ENCODE measurements around the gene GPA33.
A peak's percentile ranks its signal among the peaks of the same experiment; 100 is the strongest.

The GPA33 gene

DNA sequence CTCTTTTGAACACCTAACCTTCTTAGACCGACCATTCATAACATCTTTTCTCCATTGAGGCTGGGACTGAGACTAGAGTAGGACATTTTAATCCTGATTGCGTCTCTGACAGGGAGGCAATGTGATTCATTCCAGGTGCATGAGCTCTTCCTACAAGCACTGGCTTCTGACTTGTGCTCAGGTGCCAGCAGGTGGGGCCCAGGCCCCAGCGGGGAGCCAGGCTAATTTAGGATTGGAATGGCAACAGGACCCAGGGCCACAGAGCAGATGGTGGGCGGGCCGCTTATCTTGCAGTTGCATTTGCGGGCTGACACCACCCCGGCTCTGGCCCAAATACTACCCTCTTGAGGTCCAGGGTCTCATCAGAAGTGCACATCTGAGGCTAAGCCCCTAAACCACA lies 4.1 kb downstream of the GPA33 start:
- no peak for DNase-seq (ENCODE audit: low spot score)

DNA sequence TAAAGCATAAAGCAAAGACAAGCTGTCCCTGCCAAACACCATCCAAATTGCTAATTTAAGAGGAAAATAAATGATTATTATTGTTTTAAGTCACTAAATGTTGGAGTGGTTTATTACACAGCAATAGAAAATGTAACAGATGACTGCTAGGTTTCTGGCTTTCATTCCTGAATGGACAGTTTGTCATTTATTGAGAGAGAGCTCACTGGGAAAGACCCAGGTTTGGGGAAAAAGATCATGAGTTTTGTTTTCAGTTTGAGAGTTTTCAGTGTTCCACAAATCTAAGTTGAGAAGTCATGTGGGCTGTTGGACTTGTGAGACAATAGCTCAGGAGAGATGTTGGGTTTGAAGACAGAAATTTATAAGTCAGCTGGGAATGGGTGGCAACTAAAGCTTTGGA lies 5.4 kb downstream of the GPA33 start:
- DNase-seq (ENCODE audit: low spot score), result no peak

DNA sequence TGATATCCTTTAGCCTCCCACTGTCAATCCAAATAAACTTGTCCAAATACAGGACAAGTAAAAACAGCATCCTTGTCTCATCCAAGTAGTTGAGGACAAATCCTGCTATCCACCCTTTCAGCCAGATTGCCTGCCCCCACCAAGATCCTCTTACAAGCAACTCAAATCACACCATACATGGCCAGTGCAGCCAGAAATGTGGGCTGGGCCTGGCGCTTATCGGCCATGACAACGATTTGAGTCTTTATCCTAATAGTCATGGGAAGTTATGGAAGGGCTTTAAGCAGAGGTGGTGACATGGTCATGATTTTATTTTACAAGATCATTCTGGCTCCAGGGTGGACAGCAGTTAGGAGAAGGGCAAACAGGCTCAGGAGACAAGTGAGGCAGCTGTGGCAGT lies 6.3 kb downstream of the GPA33 start:
- no peak for DNase-seq (ENCODE audit: low spot score)

DNA sequence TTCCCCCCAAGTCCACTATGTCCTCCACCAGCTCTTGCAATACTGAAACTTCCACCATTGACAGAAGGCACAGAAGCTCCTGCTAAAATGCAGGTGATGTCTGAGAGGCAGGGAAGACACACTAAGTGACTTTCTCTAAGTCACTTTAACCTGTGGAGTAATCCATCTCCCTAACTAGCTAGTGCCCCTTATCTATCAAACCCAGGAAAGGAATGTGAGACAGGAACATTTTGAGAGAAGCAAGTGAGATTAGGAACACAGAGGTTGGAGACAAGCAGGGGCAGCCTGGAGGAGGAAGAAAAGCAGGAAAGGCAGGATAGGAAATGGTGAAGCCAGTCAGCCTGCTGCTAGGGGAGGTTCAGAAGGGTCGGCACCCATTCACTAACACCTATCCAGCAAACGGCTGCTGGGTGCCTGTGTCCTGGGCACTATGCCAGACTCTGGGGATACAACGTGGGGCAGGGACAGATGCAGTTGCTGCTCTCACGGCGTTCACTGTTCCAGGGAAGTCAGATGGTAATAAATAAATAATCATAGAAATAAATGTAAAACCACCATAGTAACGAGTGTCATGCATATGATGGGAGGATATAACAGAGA lies 7.0 kb downstream of the GPA33 start:
- no peak for DNase-seq (ENCODE audit: low spot score)

DNA sequence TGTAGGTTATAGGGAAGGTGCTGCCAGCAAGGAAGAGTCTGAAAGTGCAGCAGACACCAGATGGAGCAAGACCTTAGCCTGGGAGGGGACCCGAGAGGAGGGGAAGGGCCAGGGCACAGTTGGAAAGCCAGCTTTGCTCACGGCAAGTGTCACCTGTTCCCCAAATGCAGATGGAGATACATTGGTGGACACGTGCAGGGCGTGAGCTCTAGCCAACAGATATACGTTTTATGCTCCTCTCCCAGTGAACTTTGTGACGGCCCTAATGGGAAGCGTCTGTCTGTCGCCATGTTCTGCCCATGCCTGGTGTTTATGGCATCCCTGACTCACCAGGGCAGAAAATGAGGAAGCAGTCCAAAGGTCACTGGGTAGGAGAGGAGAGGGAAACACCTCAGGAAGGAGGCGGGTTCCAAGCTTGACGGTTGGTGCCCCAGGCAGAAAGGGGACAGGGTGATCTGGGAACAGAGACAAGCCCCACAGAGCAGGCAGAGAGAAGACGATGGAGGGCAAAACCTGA lies 7.6 kb downstream of the GPA33 start:
- DNase-seq (ENCODE audit: low spot score), result no peak

DNA sequence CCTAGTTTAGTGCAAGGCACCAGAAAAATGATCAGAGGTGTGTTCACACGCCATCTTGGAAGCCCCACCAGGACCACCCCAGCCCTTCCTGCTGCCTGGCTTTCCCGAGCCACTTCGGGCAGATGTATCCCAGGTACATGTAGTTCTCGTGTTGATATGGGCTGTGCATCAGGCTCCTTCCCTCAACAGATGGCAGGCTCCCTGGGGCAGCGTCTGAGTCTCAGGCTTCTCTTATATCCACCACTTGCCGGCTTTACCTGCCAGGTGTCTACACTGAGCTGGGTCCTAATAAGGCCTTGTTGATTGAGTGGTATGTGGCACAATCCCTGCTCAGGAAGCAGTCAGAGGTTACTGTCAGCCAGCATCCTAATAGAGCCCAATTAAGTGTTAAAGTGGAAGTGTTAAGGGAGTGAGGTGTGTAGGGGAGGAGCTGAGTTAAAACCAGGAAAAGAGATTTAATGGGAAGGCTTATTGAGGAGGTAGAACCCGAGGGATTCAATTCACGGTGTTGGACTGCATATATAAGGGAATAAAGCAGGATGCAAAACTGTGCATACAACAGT lies 8.5 kb downstream of the GPA33 start:
- no peak for DNase-seq (ENCODE audit: low spot score)

DNA sequence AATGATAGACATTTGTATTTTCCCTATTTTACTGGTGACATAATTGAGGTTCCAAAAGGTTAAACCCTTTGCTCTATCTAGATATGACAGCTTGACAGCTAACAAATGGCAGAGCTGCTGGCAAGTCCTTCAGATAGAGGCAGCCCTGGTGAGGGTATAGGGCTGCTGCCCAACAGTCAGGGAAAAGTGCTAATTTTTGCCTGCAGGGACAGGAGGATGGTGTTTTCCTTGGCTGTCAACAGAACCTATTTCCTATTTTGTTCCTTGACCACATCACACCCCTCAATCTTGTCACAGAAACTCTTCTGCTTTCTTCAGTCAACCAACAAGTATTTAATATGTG lies 12.3 kb downstream of the GPA33 start:
- DNase-seq (ENCODE audit: low spot score), result no peak

DNA sequence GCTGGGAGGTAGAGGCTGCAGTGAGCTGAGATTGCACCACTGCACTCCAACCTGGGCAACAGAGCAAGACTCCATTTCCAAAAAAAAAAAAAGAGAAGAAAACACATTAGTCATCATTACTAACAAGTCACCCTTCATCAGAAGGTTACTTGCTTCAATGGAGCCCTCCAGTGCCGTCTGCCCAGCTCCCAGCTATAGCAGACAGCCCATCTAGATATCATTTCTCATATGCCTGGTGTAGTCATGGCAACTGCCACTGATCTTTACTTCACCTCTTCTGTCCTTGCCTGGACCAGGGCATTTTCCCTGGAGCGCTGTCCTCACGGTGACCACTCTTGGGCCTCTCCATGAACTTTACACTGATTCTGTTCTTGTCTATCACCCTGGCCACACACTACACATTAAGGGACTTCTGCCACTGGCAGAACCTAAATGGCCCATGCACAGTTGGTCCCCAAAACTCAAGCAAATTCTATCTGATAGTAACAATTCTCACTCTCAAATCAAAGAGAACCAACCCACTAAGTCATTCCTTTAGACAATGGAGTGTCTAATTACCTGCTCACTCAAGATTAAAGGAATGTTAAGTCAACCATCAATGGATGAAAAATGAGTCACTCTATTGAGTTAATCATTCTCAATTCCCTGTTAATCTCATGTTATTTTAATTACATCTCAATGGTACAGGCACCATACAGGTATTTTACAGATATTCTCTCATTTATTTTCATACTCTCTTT lies 12.9 kb downstream of the GPA33 start:
- no peak for DNase-seq (ENCODE audit: low spot score)

DNA sequence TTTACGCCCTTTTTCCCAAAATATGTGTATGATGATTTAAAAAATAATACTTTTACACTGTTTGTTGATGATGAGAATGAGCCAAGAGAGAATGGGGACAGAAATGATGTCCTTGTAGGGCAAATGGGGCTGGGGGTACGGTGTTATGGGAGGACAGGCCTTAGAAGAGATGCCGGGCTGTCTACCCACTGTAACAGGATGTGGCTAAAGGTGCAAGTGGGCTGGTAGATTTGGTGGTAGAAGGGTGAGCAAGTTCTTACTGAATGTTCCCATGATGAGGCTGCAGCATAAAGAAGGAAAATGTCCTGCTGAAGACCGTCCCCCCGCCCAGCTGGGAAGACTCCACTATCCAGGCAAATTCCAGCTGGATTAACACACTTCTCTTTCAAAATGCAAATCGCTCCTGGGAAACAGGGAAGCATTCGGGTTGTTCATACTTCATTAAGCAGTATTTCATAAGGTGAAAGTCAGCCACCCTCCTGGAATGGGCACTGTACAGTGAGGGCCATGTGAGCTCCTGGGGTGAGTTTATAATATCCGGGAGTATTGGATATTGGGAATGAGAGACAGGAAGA lies 14.0 kb downstream of the GPA33 start:
- no peak for DNase-seq (ENCODE audit: low spot score)

DNA sequence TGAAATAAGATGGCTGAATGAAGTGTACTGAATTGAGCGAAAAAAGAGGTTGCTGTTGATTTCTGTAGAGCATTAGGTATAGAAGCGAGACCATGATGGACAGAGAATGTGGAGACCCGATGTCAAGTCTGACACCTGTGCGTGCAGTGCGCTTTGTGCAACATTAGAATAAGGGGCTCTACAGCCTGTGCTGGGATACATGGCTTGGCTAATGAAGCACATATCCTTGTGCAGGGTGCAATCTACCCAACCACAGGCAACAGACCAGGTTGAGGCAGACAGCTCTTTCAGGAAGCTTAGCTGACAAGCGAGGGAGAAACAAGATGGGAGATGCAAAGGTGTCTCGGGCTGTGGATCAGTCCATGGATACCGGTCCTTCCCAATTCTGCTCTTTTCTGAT lies 18.9 kb downstream of the GPA33 start:
- DNase-seq (ENCODE audit: low spot score), result no peak

DNA sequence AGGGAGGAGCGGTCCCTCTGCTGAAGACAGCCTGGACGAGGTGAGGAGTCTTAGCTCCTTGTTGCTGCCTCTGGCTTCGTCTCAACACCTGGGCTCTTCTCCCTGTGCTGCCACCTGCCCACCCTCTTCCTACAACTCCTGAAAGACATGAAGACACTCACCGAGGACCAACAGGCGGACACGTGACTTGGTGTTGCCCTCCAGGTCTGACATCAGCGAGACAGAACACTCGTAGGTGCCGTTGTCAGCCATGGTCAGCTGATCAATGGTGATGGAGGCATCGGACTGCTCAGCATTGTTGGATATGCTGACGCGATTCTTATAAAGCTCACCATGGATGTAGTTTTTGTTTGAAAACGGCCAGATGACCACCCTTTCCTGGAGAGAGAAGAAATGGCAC lies 21.4 kb downstream of the GPA33 start:
- DNase-seq (ENCODE audit: low spot score), result no peak

DNA sequence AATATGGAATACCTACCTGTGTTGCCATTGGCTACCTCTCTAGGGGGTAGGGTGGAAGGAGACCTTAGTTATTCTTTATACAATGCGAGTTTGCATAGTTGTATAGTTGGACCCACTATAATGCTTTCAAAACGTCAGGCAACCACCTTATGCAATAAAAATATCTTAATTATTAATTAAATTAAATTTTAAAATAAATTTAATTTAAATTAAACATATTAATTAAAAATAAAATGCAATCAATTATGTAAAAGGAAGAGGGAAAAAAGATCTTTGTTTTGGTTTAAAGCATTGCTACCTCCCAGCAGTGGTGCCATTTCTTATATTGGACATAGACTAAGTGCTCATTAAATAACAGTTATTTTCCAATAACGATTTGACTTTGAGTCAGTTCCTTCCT lies 22.3 kb downstream of the GPA33 start:
- no peak for DNase-seq (ENCODE audit: low spot score)

DNA sequence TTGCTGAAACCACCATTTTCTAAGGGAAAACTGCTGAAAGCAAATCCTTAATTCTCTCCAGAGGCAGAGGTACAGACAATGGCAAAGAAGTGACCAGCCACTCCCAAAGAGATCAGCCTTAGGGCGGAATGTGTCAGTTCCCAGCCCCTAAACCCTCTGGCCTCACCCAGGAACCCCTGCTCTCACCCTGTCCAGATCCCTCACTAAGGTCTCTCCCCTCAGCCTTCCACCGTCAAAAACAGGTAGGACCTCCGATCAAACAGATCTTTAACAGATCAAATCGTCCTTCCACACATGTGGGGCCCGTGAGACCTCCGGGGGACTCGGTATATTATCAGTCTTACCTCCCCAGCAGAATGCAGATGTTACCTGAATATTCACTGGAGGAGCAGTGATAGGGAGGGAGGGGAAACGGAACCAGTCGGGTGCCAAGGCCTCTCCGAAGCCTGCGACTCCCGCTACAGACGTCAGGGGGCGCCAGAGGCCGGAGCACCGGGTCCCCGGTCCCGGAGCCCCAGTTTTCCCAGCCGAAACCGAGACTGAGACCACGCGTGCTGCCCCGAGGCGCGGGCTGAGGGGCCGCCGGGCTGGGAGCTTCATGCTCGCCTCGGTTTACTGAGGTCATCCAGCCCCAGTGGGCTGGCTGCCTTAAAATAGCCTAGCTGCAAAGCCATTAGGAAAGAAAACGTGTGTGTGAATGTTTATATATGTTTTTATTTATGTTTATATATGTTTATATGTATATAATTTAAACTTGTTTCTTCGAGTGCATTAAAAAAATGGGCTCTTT lies 23.6 kb downstream of the GPA33 start:
- peak; percentile 74 for DNase-seq (ENCODE audit: low spot score)

DNA sequence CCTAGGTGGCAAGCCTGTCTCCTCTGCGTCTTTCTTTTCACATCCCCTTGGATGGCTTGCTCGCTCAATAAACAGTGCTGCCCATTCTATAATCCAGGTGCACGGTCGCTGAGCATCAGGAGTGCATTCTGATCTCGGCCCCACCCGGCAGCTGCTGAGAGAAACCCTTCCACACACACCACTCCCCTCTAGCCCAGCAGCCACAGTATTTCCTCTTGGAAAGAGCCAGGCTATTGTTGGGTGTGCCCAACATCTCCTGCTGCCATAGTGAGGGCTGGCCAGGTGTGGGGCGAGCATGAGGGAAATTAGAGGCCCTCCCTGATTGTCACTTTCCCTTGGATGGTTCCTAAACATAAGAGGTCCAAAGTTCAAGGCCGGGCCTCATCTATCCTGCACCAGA lies 24.7 kb downstream of the GPA33 start:
- DNase-seq (ENCODE audit: low spot score), result no peak

DNA sequence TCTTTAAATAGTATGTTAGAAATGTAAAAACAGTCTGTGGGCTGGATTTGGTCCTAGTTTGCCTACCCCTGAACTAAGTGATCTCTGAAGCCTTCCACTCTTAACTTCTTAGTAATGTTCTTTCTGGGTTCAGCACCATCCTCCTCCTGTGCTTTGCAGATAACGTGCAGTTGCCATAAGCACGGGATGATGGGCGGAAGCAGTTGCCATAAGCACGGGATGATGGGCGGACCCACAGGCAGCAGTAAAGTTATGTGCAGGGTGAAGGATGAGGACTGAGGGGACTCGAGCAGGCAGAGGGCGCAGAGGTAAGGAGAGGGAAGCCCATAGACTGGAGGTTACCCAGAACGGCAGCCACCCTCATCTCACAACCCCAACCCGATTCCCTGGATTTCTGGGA lies 25.6 kb downstream of the GPA33 start:
- no peak for DNase-seq (ENCODE audit: low spot score)

DNA sequence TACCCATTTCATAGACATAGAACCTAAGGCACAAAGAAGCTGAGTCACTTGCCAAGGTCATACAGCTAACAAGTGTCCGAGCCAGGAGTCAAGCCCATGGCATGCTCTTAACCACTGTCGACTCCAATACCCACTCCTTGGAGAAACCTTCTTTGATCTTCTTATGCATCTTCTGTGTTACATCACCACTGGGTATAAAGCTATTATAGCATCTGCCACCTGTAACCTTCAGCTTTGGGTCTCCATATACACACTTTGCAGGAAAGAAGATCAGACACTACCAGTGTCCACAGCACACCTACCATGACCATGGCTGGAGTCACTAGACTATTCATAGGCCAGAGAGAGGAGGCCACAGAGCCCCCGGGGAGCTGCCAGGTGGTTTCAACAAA lies 29.1 kb downstream of the GPA33 start:
- DNase-seq (ENCODE audit: low spot score), result no peak

DNA sequence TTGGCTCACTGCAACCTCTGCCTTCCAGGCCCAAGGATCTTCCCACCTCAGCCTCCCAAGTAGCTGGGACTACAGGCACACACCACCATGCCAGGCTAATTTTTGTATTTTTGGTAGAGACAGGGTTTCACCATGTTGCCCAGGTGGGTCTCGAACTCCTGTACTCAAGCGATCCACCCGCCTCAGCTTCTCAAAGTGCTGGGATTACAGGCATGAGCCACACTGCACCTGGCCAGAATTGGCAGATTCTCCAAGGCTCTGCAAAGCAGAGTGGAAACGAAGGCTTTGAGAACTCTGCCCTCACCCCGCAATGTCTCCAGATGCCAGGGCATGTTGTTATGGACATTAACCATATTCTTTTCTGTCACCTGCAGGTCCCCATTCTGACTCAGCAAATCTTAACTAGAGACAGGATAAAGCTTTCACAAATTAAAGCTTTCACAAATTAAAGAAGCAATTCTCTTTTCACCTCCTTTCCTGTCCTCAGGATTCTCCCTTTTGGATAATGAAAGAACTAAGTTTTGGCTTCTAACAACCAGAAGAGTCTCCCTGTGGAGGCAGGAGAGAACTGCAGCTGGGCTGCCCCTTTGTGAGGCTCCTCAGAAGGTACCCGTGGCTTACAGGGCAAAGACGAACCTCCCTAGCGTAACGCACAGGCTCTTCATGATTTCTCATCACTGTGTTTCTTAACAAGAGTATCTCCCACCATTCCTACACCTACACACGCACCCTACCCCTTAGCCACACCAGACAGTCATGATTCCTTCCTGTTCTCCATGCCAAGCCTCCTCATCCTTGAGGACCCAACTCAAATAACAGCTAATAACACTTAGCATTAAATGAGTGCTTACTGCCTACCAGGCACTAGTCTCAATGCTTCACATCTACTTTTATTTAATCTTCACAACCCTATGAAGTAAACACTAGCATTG lies 29.8 kb downstream of the GPA33 start:
- DNase-seq (ENCODE audit: low spot score), result no peak

DNA sequence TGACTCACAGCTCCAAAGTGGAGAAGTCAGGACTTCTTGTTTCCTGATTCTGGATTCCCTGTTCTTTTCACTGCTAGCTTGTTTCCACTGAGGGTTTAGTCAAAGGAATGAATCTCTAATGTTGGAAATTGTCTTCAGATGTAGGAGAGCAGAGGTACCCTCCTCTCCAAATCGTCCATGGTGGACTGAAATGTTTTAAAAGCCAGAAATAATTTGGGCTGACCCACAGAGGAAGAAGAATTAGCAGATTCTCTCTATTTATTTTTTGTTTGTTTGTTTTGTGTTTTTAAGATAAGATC lies 30.4 kb downstream of the GPA33 start:
- no peak for DNase-seq (ENCODE audit: low spot score)

DNA sequence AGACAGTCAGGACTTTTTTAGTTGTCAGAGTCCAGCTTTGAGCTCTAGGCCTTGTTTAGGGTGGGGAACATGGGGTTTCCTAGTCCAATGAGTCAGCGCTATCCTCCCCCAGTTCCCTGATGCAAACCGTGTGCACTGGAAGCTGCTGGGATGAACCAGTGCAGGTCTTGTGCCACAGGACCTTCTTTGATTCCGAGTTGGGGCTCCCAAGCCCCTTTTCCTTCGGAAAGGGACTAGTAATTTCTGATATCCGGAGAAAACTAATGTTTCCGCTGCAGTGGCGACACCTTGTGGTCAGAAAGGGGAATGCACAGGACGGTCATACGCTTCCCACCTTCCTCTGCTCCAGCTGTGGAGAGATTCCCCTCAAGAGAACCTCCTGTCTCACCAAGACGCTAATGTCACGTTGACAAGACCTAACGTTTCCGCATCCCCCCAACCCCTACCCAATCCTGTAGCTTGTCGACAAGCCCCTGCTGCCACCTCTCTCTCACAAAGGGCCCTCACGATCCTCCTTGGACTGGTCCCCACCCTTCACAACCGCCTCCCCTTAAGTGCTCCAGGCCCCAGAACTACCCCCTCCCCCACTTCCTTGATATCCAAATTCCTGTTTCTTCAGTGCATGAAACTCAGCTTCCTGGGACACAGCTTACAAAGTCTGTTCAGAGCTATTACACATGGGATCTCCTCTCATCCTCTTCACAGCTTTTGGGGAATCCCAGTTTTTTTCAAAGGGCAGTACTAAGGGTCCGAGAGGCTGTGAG lies 30.9 kb downstream of the GPA33 start:
- DNase-seq (ENCODE audit: low spot score), result peak; percentile 73

DNA sequence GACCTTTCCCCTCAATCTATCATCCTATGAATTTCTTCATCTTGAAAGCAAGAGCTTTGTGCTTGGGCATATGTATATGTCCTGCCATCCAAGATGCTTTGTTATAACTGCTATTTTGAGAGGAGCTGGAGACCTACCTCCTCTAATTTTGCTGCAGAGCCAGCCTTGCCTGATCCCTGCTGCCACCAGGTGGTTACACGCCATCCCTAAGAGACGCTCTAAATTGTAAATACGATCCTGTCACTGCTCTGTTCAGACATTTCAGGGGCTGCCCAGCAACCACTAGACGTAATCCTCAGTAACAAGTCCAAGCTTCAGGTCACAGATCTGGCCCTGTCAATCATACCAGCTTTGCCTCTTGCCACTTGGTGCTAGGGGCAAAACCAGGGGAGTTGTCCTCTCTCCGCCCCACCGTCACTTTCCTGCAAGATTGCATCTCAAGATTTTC lies 32.9 kb downstream of the GPA33 start:
- DNase-seq (ENCODE audit: low spot score), result no peak
